Mucosa of descending colon (tissue), 3 donors: ENCODE measurements around the gene CCN5. TPM values are rescaled to one million over a fixed set of nuclear protein-coding genes. Genes with fewer than 3 reads are reported as not detected.

Experiments
- ATAC-seq: fragments of 200-7000 bp; cut with Tn5 transposase; one replicate; pipeline ENCODE4 v1.9.1; 2020; ENCODE audit warnings: mild to moderate bottlenecking, moderate library complexity
- DNase-seq, 3 donors: peaks; one replicate each; pipeline ENCODE4 v3.0.0-alpha.2; 2020
- H3K36me3 ChIP-seq: fragments of 200-600 bp; one replicate; pipeline ENCODE4 v1.8.0; 2021; ENCODE audit warnings: low read depth, mild to moderate bottlenecking
- H3K4me1 ChIP-seq: fragments of 200-600 bp; one replicate; pipeline ENCODE4 v1.8.0; 2021; ENCODE audit warnings: low read depth, mild to moderate bottlenecking
- H3K4me3 ChIP-seq: fragments of 200-600 bp; one replicate; pipeline ENCODE4 v1.8.0; 2021; ENCODE audit warnings: mild to moderate bottlenecking
- H3K9me3 ChIP-seq: fragments of 200-600 bp; one replicate; pipeline ENCODE4 v1.8.0; 2021; ENCODE audit warnings: mild to moderate bottlenecking
- intact Hi-C, 2 donors: fragments of 100-400 bp; cut with DNase I in 1 of 2; cut with micrococcal nuclease in 1 of 2; formaldehyde crosslinking; loops; one replicate each; pipeline versions ENCODE4 v1.11.0 to v1.11.1; 2022; cut with DNase I, micrococcal nuclease
- total RNA-seq, 3 donors: library from RNA; stranded (reverse); fragmentation: NEBNext Ultra II Directional in 2 of 3; extraction: Animal tissue kit (Norgen Biotek cat#: 25700) in 2 of 3; gene quantifications; one replicate each; pipeline versions ENCODE4 v1.2.1 to v1.2.4, GENCODE V29; 2021 to 2023
- TF ChIP-seq, protein P1 (sequence below): fragments of 200-600 bp; IDR thresholded peaks from one replicate; pipeline ENCODE4 v1.8.0; 2022; ENCODE audit warnings: antibody characterized with exemption, mild to moderate bottlenecking
- donor health status: DM: no; HTN: no; CAD: no; lungs with moderate emphysema.
- donor health status: DM: no; HTN: no; CAD: no.
- donor health status: DM: no; HTN: yes; CAD: no.

CCN5 gene
- total RNA-seq, 3 donors from 2014 or later: 1.7 to 6.3 (median 4.2) TPM

DNA sequence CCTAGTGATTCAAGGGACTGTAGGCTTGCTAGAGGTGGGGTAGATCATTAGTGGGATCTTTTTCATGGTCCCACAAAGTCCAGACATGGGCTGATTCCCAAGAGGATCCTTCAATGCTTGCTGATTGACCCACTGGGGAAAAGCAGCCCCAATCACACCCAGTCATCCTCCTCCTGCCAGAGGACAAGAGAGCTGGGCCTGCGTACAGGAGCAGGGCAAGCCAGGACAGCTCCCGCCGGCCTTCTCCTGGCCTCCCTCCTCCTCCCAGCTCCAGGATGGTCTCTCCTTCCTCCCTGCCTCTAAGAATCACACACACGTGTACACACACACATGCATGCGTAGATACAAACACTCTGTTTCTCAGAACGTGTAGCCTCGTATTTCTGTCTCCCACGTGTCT, 57.5 kb downstream of the CCN5 start:
- no peaks in the 10 kb centered on the region for H3K9me3 ChIP-seq
- ATAC-seq: no peak
- no peaks in the 10 kb centered on the region for H3K4me1 ChIP-seq
- DNase-seq: no peak
- intact Hi-C loops: no loop called here
- no peak overlapping the region for H3K4me3 ChIP-seq
- no peaks in the 10 kb centered on the region for H3K36me3 ChIP-seq
- TF ChIP-seq, protein P1, sequence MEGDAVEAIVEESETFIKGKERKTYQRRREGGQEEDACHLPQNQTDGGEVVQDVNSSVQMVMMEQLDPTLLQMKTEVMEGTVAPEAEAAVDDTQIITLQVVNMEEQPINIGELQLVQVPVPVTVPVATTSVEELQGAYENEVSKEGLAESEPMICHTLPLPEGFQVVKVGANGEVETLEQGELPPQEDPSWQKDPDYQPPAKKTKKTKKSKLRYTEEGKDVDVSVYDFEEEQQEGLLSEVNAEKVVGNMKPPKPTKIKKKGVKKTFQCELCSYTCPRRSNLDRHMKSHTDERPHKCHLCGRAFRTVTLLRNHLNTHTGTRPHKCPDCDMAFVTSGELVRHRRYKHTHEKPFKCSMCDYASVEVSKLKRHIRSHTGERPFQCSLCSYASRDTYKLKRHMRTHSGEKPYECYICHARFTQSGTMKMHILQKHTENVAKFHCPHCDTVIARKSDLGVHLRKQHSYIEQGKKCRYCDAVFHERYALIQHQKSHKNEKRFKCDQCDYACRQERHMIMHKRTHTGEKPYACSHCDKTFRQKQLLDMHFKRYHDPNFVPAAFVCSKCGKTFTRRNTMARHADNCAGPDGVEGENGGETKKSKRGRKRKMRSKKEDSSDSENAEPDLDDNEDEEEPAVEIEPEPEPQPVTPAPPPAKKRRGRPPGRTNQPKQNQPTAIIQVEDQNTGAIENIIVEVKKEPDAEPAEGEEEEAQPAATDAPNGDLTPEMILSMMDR: no peak

DNA sequence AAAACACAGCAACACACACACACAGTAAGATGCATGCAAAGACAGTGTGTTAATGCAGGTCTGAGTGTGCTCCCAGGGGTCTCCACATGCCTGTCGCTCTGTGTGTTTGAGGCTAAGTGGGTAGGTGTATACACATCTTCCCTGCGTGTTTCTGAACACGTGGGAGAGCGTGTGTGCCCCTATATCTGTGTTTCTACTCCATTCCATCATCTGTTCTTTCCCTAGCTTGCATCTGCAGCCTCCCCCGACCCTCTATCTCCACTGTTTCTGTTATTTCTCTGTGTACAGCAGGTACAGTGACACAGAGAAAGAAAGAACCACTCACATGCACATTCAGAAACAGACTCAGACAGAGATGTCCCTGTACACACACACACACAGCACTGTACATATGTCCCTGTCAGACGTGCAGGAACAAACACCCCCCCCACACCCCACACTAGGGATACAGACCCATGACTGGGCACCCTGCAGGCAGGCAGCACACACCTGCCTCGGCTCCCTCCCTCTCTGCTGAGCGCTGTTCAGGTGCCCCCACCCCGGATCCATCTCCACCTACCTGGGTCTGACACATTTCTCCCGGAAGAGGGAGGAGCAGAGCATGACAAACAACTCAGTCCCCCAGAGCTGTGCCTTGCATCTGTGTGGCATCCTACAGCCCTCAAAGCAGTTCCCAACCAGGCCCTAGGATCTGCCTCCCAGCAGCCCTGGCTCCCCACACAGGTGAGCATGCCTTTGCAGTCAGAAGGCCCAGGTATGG, 58.1 kb downstream of the CCN5 start:
- intact Hi-C loops: no loop called here
- DNase-seq (no peak), ATAC-seq (no peak)
- TF ChIP-seq, protein P1: no peak
- Histone ChIP-seq H3K4me3 (no peak overlapping the region), H3K4me1 (no peaks in the 10 kb centered on the region), H3K36me3 (no peaks in the 10 kb centered on the region), H3K9me3 (no peaks in the 10 kb centered on the region)

- intact Hi-C loops: no loop called here
- no peak overlapping the region for H3K4me3 ChIP-seq
- no peaks in the 10 kb centered on the region for H3K9me3 ChIP-seq
- DNase-seq (peak in 1 of 3 donors; percentile 42), ATAC-seq (no peak)
- TF ChIP-seq, protein P1: no peak
- no peaks in the 10 kb centered on the region for H3K36me3 ChIP-seq
- no peaks in the 10 kb centered on the region for H3K4me1 ChIP-seq
These were observed 61.8 kb downstream of the CCN5 start for GRCh38 chr20:44776980-44777379.

Other genes with a start within 250 kb of the CCN5 start
- 10 to 100 TPM in 1 of 3 donors, 1 to 10 TPM in 2; 7.2 to 10.2 (median 9.9) TPM for gene TTPAL, start 239.5 kb upstream of the CCN5 start, total RNA-seq
- gene SERINC3, start 193.3 kb upstream of the CCN5 start, total RNA-seq: 100 to 1,000 TPM; 103 to 128 (median 110) TPM
- gene PKIG, start 132.8 kb upstream of the CCN5 start, total RNA-seq: 100 to 1,000 TPM in 1 of 3 donors, 10 to 100 TPM in 2; 39.9 to 101 (median 42.4) TPM
- 1 to 10 TPM; 2.2 to 6.9 (median 5.9) TPM for gene ADA, start 63.7 kb upstream of the CCN5 start, total RNA-seq
- under 1 TPM; 0.17 to 0.44 (median 0.43) TPM for gene KCNK15, start 30.5 kb downstream of the CCN5 start, total RNA-seq
- 1 to 10 TPM in 2 of 3 donors, under 1 TPM in 1; 0.51 to 2.0 (median 1.4) TPM for gene RIMS4, start 95.2 kb downstream of the CCN5 start, total RNA-seq
- 100 to 1,000 TPM; 196 to 265 (median 251) TPM for gene YWHAB, start 170.3 kb downstream of the CCN5 start, total RNA-seq
- gene PABPC1L, start 194.7 kb downstream of the CCN5 start, total RNA-seq: 10 to 100 TPM; 13.3 to 21.6 (median 18.7) TPM
- gene TOMM34, start 245.0 kb downstream of the CCN5 start, total RNA-seq: 10 to 100 TPM; 10.9 to 15.4 (median 13.3) TPM